HG03139 (cell line): ENCODE data around the gene TMPRSS11A.

Source experiments
- ATAC-seq: cut with Tn5 transposase; IDR thresholded peaks from one replicate; pipeline ENCODE4 v1.9.1; 2021; ENCODE audit not compliant: unreplicated experiment

TMPRSS11A gene

GRCh38 chr4:67915400-67915966 lies 47.8 kb downstream of the TMPRSS11A start:
- ATAC-seq, result no peak

GRCh38 chr4:67912080-67912479 lies 51.2 kb downstream of the TMPRSS11A start:
- ATAC-seq, result no peak

GRCh38 chr4:67911638-67912037 lies 51.7 kb downstream of the TMPRSS11A start:
- ATAC-seq, result no peak

GRCh38 chr4:67911141-67911540 lies 52.2 kb downstream of the TMPRSS11A start:
- ATAC-seq, result no peak

- no peak for ATAC-seq
Measured at GRCh38 chr4:67910585-67910905, 52.7 kb downstream of the TMPRSS11A start.

- ATAC-seq, result no peak
Measured at GRCh38 chr4:67909905-67910584, 53.2 kb downstream of the TMPRSS11A start.

GRCh38 chr4:67907650-67908049 lies 55.6 kb downstream of the TMPRSS11A start:
- no peak for ATAC-seq

GRCh38 chr4:67899096-67899495 lies 64.2 kb downstream of the TMPRSS11A start:
- no peak for ATAC-seq

GRCh38 chr4:67897686-67898085 lies 65.6 kb downstream of the TMPRSS11A start:
- no peak for ATAC-seq

- no peak for ATAC-seq
Measured at GRCh38 chr4:67896421-67897065, 66.8 kb downstream of the TMPRSS11A start.

GRCh38 chr4:67894659-67895058 lies 68.6 kb downstream of the TMPRSS11A start:
- no peak for ATAC-seq

GRCh38 chr4:67892905-67893304 lies 70.4 kb downstream of the TMPRSS11A start:
- ATAC-seq, result no peak

GRCh38 chr4:67892253-67892652 lies 71.0 kb downstream of the TMPRSS11A start:
- no peak for ATAC-seq

GRCh38 chr4:67891645-67892044 lies 71.6 kb downstream of the TMPRSS11A start:
- no peak for ATAC-seq

- no peak for ATAC-seq
Measured at GRCh38 chr4:67886281-67886680, 77.0 kb downstream of the TMPRSS11A start.

GRCh38 chr4:67885762-67886161 lies 77.5 kb downstream of the TMPRSS11A start:
- ATAC-seq, result no peak

GRCh38 chr4:67884701-67885100 lies 78.6 kb downstream of the TMPRSS11A start:
- ATAC-seq, result no peak

- ATAC-seq, result no peak
Measured at GRCh38 chr4:67883902-67884301, 79.4 kb downstream of the TMPRSS11A start, which contains the start of gene TMPRSS11D. Gene TMPRSS11D, minus strand, starts transcription at chr4:67884002. Its CDS starts 69 bp downstream, at chr4:67883933.

- no peak for ATAC-seq
Measured at GRCh38 chr4:67883458-67883857, 79.8 kb downstream of the TMPRSS11A start.

GRCh38 chr4:67880866-67881610 lies 82.3 kb downstream of the TMPRSS11A start:
- no peak for ATAC-seq

- ATAC-seq, result no peak
Measured at GRCh38 chr4:67879486-67879885, 83.8 kb downstream of the TMPRSS11A start.

GRCh38 chr4:67877086-67877485 lies 86.2 kb downstream of the TMPRSS11A start:
- ATAC-seq, result no peak
